Sciatic nerve (tissue), 2 donors: Measurements from ENCODE around the gene STEAP1B. TPM values are rescaled to one million over a fixed set of nuclear protein-coding genes. Genes with fewer than 3 reads are reported as not detected.
A peak's percentile ranks its signal among the peaks of the same experiment; 100 is the strongest.
"Not testable (repeated sequence)": the region's sequence is repeated elsewhere in the genome, so short reads cannot be mapped to it uniquely, and the experiment has no call there.

Source experiments
- ATAC-seq: fragments of 200-7000 bp; cut with Tn5 transposase; one replicate; pipeline ENCODE4 v1.9.1; 2020; ENCODE audit warnings: mild to moderate bottlenecking, moderate library complexity
- DNase-seq: peaks from one replicate; pipeline ENCODE4 v3.0.0-alpha.2; 2020; ENCODE audit warnings: low spot score
- intact Hi-C: fragments of 100-400 bp; cut with DNase I; formaldehyde crosslinking; loops from one replicate; pipeline ENCODE4 v1.14.2; 2022
- total RNA-seq: library from RNA; stranded (reverse); fragmentation: NEBNext Ultra II Directional; extraction: Animal tissue kit (Norgen Biotek cat#: 25700); gene quantifications from one replicate; pipeline ENCODE4 v1.2.1, GENCODE V29; 2021
- donor health status: DM: no; HTN: no; CAD: no.
- donor health status: DM: no; HTN: no; CAD: no.

Gene STEAP1B
- total RNA-seq, 1 donor from 2014 or later, result 11.6 TPM

DNA sequence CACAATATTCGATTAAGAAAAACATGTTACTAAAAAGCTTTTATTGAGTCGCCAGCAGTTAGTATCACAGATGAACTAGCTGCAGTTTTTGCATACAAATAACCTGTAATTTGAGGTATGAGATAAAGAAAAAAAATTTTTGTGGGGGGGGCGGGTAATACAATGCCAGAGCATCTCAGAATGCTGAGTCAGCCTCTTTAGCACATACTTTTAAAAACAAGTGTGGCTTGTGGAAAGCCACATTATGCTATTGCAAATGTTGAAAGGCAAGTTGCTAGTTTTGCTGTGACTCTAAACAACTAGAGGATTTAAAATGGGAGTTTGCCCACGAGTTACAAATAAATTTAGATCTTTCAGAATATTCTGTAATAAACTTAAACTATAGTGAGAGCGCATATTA is 2.1 kb upstream of the STEAP1B start:
- intact Hi-C loops, ATAC-seq, DNase-seq: not testable (repeated sequence)

GRCh38 chr7:22501336-22501735 is 1.3 kb upstream of the STEAP1B start:
- DNase-seq, intact Hi-C loops: not testable (repeated sequence)
- peak; percentile 31 for ATAC-seq

DNA sequence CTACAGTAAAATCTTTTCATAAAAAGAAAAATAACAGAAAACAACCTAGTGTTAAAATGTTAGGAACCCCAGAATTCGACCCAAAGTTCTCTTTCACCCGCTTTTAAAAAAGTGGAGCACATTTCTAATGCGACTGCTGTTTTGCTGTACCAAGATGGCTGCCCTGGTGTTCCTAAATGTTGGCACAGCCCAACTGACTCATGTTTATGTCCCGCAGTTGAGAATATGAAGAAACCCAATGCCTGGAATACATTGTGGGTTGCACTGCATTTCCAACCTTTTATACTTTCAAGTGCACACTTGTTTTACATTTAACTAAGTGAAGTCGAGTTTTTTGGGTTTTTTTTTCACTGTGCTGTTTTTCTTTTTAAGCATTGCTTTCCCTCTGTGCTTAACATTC is 944 bp downstream of the STEAP1B start:
- no peak for DNase-seq
- intact Hi-C loops, result no loop called here
- no peak for ATAC-seq

GRCh38 chr7:22496912-22497311 is 3.1 kb downstream of the STEAP1B start:
- intact Hi-C loops, ATAC-seq, DNase-seq: not testable (repeated sequence)

- intact Hi-C loops, DNase-seq, ATAC-seq: not testable (repeated sequence)
These were observed 3.6 kb downstream of the STEAP1B start for GRCh38 chr7:22496296-22496888.

DNA sequence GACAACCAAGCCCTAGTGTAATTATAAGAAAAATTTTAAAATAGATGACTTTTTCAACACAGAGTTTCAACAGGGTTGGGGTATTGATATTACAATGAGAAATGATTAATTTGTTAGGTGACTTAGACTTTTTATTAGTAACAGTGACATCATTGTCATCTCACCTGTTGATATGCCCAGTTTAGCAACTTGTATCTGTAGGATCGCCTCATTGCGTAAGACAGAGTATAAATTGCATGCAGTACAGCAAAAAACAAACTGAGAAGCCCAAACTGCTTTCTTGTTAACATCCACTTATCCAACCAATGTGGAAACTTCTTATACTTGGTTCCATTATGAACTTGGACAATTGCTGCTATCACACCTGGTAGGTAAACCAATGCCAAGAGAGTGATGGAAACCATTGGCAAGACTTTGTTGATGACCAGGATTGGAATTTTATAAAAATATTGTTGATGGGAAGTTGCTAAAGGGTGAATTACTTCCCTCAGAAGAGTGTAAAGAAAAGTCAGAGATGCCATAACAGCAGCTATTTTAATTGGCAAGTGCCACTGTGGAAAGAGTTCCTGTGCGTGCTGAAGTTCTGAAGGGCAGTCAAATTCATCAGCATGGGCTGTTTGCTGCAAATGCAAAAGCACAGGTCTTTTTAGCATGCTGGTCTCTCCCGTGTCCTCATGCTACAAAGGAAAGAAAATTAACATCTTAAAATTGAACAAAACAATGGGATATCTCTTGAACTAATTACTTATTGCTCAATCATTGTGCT is 6.6 kb downstream of the STEAP1B start:
- intact Hi-C loops, DNase-seq, ATAC-seq: not testable (repeated sequence)

- intact Hi-C loops, result loop anchor here (5.0 kb wide), 1 partner anchor 382 kb away; no protein-coding TSS in a partner anchor
- ATAC-seq (peak; percentile 82), DNase-seq (peak; percentile 82)
These were observed 11.1 kb downstream of the STEAP1B start for GRCh38 chr7:22488643-22489462.

DNA sequence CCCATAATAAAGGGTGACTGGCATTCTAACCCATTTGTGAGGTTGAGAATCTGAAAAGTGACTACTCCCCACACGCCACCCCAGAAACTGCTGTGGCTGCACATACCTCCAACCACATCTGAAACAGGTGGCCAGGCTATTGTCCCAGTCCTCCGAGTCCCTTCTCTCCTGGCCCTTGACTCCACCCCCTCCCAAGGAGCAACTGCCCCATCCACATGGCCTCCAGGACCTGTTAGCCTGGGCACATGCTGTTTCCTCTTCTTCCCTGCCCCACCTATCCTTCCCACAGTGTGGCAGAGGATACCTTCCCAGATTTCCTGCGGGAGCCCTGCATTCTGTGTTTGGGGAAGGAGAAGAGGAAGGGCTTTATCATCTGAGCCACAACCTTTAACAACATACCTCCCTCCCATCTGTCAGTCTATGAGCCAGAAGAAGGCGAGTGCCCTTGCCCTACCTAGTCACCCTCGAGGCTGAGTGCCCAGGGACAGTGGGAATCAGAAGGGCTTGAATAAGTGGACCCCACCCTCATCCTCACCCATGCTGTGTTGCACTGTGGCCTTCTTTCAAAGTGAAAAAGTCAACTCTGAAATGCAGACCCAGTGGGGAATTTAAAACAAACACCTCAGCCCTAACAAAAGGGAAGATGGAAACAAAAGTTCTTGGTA is 11.9 kb downstream of the STEAP1B start:
- no peak for DNase-seq
- ATAC-seq, result peak; percentile 38
- intact Hi-C loops, result loop anchor here (5.0 kb wide), 1 partner anchor 381 kb away; no protein-coding TSS in a partner anchor

GRCh38 chr7:22486597-22486996 is 13.4 kb downstream of the STEAP1B start:
- ATAC-seq, result no peak
- intact Hi-C loops, result loop anchor here (5.0 kb wide), 1 partner anchor 379 kb away; no protein-coding TSS in a partner anchor

GRCh38 chr7:22485189-22485588 is 14.8 kb downstream of the STEAP1B start:
- intact Hi-C loops, result loop anchor here (5.0 kb wide), 1 partner anchor 378 kb away; no protein-coding TSS in a partner anchor
- no peak for ATAC-seq
- no peak for DNase-seq

More at GRCh38 chr7:22486597-22486996, 13.4 kb downstream of the STEAP1B start:
- no peak for DNase-seq

GRCh38 chr7:22482503-22482902 is 17.5 kb downstream of the STEAP1B start:
- intact Hi-C loops, result no loop called here
- ATAC-seq, result no peak
- DNase-seq, result no peak

GRCh38 chr7:22481726-22482125 is 18.3 kb downstream of the STEAP1B start:
- ATAC-seq (no peak), DNase-seq (no peak)
- intact Hi-C loops, result no loop called here

- intact Hi-C loops, result no loop called here
- no peak for DNase-seq
- no peak for ATAC-seq
These were observed 19.4 kb downstream of the STEAP1B start for GRCh38 chr7:22480523-22481075.

DNA sequence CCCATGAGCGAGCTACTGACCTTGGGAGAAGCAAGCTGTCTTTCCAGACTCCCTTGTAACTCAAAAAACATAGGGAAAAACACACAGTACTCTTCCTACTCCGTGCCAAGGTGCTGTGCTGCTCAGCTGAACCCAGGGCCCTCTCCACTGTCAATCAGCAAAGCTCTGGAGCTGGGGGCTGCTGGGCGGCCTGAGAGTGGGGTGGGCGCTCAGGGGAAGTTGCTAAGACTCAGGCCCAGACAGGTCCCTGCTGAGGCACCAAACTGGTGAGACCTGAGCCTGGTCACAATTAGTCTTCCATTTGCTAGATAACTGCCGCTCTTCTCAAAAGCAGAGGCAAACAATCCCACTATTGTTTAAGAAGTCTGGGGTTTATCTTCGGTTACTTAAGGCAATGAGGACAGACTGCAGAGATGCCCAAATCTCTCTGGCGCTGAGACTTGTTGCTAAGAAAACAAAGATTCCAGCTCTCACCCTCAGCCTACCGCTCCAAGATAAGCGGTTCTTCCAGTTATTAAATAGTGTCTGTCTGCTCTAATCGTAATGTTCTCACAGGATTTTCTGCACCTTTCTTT is 22.0 kb downstream of the STEAP1B start:
- ATAC-seq (no peak), DNase-seq (no peak)
- intact Hi-C loops, result no loop called here

DNA sequence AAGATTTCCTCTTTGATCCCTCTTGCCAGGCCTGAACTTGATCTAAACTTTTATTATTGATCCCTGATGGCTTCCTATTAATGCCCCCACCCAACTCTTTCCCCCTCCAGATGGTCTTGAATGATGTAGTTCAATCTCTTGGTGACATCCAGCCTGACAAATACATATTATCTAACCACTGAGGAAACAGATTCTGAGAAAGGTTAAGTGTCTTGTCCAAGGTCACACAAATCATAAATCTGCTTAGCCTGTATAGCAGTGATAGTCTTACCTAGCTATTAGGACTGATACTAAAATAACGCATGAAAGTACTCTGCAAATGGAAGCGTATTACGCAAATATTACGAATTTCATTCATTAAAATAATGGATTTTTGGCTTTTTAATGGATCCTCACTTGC is 22.7 kb downstream of the STEAP1B start:
- intact Hi-C loops, result no loop called here
- ATAC-seq, result no peak

DNA sequence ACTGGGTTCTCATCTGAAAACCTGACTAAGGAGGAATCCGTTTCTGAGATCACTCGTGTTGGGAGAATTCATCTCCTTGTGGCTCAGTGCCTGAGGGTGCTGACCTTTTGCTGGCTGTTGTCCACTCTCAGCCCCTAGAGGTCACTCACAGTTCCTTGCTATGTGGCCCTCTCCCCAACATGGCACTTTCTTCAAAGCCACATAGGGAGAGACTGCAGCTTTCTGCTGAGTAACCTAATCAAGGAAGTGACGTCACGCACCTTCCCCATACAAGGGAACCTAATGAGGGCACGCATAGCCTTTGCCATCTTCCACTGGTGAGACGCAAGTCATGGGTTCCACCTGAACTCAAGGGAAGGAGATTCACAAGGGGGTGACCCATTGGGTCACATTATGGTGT is 23.2 kb downstream of the STEAP1B start:
- ATAC-seq (no peak), DNase-seq (no peak)
- intact Hi-C loops, result no loop called here

More for the DNA sequence above, 22.7 kb downstream of the STEAP1B start:
- DNase-seq, result no peak

DNA sequence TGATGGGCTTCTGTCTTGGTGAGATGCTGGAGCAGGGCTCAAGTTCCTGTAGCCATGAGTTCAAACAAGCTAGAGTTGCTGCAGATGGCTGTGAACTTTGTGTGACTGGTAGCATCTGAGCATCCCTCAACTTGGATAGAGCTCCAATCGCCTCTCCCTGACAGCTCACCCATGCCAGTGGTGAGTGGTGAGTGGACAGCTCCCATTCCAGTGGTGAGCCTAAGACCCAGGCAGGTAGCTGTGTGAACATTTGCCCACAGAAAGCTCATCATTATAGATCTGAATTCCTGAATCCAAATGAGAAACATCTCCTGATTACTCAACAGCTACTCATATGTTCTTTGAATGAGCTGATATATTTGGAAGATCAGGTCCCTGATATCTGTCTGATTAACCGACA is 25.3 kb downstream of the STEAP1B start:
- ATAC-seq (no peak), DNase-seq (no peak)
- intact Hi-C loops, result no loop called here

DNA sequence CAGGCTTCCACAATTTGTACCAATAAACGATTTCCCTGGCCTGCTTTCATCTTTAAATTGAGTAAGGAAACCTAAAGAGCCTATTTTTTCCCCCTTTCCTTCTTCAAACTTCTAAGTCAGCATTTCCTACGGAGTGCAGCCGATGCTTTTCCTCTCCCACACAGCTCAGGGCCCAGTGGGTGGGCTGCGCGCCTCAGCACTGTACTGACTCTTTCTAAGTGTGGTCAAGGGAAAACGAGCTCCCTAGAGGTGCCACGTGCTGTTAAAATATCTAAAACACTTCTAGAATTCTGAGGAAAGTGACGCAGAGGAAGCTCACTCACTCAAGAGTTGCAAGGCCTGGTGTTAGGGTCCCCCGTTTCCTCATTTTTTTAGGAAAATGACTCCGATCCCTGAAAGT is 29.0 kb downstream of the STEAP1B start:
- intact Hi-C loops, result no loop called here
- no peak for DNase-seq
- no peak for ATAC-seq
